Activated B cell treated with CpG ODN at 0.5 μM for 24 hours (primary cell): ENCODE results near the gene CUL7. TPM values are rescaled to one million over a fixed set of nuclear protein-coding genes. Genes with fewer than 3 reads are reported as not detected.
"Not testable (repeated sequence)": the region's sequence is repeated elsewhere in the genome, so short reads cannot be mapped to it uniquely, and the experiment has no call there.

Experiments
- ATAC-seq: fragments of 200-7000 bp; cut with Tn5 transposase; one replicate; pipeline ENCODE4 v1.10.0; 2021; ENCODE audit warnings: low read depth, mild to moderate bottlenecking, moderate library complexity
- CTCF ChIA-PET: fragments of 350-600 bp; sonication (Branson Sonifier 250); formaldehyde crosslinking; loops from one replicate; lab custom pipeline; 2021; ENCODE audit warnings: antibody characterized with exemption; lab: Charles Lee
- POLR2A ChIA-PET: fragments of 350-600 bp; sonication (Branson Sonifier 250); formaldehyde crosslinking; loops from one replicate; lab custom pipeline; 2021; ENCODE audit warnings: antibody characterized with exemption; lab: Charles Lee
- DNase-seq: peaks from one replicate; pipeline ENCODE4 v3.0.0; 2022
- H3K27ac Mint-ChIP-seq: one replicate; pipeline ENCODE4 v1.8.0; 2020; ENCODE audit warnings: mixed read lengths
- H3K27me3 Mint-ChIP-seq: one replicate; pipeline ENCODE4 v1.8.0; 2021; ENCODE audit warnings: mixed read lengths
- H3K36me3 Mint-ChIP-seq: one replicate; pipeline ENCODE4 v1.8.0; 2021; ENCODE audit warnings: low read depth, mixed read lengths
- H3K4me1 Mint-ChIP-seq: one replicate; pipeline ENCODE4 v1.8.0; 2021; ENCODE audit warnings: mixed read lengths
- H3K4me3 Mint-ChIP-seq: one replicate; pipeline ENCODE4 v1.8.0; 2020; ENCODE audit warnings: mild to moderate bottlenecking, mixed read lengths
- H3K9me3 Mint-ChIP-seq: one replicate; pipeline ENCODE4 v1.8.0; 2020; ENCODE audit warnings: mixed read lengths
- intact Hi-C: fragments of 100-400 bp; cut with micrococcal nuclease; formaldehyde crosslinking; loops from one replicate; pipeline ENCODE4 v1.15.1; 2024
- total RNA-seq: library from RNA; stranded (reverse); gene quantifications from 2 replicates; pipeline ENCODE4 v1.2.3, GENCODE V29; 2022
- TF ChIP-seq, protein P1 (sequence below): fragments of 200-600 bp; IDR thresholded peaks from one replicate; pipeline ENCODE4 v1.8.0; 2022; ENCODE audit warnings: antibody characterized with exemption, mild to moderate bottlenecking

Gene CUL7
- total RNA-seq, 1 donor from 2014 or later: 19.1 TPM

DNA sequence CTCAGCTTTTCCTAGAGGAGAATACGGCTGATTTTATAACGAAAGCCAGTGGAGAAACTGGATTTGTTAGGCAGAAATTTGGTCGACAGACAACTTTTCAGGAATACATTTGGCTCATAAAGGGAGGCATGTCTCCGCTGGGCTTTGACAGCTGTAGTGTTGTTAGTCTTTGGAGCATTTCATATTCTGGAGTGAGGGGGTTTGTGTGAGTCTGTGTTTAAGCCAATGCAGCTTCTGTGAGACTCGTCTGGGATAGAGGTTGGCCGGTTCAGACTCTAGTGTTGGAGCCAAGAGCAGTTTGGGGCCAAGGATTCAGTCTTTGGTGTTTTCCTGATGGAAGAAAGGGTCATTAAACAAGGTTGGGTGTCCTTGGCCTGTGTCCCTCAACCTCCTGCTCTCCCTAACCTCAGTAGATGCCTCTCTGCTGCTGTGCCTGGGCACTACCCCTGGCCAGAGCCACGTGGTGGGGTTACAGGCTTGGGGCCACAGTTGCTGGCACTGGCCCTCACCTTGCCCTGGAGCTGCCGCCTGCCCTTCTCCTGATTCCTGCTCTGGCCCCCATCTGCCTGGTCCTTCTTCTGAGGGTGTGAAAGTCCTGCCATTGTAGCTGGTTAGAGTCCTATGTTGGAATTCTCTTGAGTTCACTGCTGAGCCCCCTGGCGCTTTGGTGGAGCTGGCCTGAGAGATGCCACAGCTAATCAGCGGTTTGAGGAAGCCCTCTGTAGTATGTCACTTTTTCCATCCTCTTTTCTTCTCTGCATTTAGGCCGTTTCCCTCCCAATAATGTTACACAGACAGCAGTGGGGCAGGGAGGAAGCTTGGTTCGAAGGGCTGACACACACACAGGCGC, 29.4 kb upstream of the CUL7 start:
- no peak for DNase-seq
- H3K27ac Mint-ChIP-seq: no peak overlapping the region
- intact Hi-C loops: no loop called here

DNA sequence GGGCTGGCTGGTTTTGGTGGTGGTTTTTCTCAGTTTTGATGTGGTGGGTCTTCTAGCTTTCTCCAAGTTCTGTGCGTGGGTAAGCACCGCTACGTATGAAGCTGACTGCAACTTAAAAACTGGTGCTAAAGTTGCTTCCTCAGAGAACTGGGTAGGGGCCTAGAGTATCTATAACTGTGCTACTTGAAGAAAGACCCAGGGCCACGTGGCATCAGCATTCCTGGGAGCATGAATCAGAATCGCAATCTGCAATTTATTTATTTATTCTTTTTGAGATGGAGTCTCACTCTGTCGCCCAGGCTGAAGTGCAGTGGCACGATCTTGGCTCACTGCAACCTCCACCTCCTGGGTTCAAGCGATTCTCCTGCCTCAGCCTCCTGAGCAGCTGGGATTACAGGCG, 28.3 kb upstream of the CUL7 start:
- H3K4me3 Mint-ChIP-seq, DNase-seq, H3K9me3 Mint-ChIP-seq, H3K27ac Mint-ChIP-seq, H3K4me1 Mint-ChIP-seq, ATAC-seq, H3K36me3 Mint-ChIP-seq, intact Hi-C loops: not testable (repeated sequence)
- ChIA-PET CTCF (interaction anchor here (0.6 kb wide), 1 partner anchor 206 kb away, joined by 3 read pairs; no protein-coding TSS in a partner anchor), POLR2A (interaction anchor here (0.6 kb wide), 1 partner anchor 53 kb away, joined by 5 read pairs; no protein-coding TSS in a partner anchor)
- peaks cover 23% of the 10 kb centered on the region for H3K27me3 Mint-ChIP-seq

More for the DNA sequence above, 29.4 kb upstream of the CUL7 start:
- no peak for ATAC-seq
- Mint-ChIP-seq H3K27me3 (peaks cover 18% of the 10 kb centered on the region), H3K9me3 (no peaks in the 10 kb centered on the region), H3K36me3 (no peaks in the 10 kb centered on the region), H3K4me3 (no peak overlapping the region), H3K4me1 (peaks cover 6% of the 10 kb centered on the region)
- CTCF ChIA-PET: interaction anchor here (0.6 kb wide), 1 partner anchor 207 kb away, joined by 3 read pairs; no protein-coding TSS in a partner anchor
- TF ChIP-seq, protein P1, sequence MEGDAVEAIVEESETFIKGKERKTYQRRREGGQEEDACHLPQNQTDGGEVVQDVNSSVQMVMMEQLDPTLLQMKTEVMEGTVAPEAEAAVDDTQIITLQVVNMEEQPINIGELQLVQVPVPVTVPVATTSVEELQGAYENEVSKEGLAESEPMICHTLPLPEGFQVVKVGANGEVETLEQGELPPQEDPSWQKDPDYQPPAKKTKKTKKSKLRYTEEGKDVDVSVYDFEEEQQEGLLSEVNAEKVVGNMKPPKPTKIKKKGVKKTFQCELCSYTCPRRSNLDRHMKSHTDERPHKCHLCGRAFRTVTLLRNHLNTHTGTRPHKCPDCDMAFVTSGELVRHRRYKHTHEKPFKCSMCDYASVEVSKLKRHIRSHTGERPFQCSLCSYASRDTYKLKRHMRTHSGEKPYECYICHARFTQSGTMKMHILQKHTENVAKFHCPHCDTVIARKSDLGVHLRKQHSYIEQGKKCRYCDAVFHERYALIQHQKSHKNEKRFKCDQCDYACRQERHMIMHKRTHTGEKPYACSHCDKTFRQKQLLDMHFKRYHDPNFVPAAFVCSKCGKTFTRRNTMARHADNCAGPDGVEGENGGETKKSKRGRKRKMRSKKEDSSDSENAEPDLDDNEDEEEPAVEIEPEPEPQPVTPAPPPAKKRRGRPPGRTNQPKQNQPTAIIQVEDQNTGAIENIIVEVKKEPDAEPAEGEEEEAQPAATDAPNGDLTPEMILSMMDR: no peak
- POLR2A ChIA-PET: interaction anchor here (0.9 kb wide), 1 partner anchor 104 kb away, joined by 3 read pairs; no protein-coding TSS in a partner anchor

DNA sequence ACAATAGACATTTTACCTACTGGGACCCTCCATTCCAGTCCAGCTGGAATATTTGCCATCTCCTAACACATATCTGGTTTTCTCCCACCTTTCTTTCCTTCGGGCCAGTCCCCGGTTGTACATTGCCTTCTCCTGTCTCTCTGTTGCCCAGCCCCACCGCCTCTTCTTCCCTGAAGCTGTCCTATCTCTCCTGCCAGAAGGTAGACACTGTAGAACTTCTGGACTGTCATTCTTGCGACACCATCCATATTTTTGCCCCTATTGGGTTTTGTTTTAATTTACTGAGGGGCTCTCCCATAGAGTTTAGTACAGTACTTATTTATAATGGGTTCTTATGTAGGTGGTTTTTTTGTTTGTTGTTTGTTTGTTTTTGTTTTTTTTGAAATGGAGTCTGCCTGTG, 27.4 kb upstream of the CUL7 start:
- DNase-seq (no peak), ATAC-seq (no peak)
- peaks cover 11% of the 10 kb centered on the region for H3K4me1 Mint-ChIP-seq
- intact Hi-C loops: no loop called here
- ChIA-PET POLR2A (no interaction called here), CTCF (no interaction called here)
- H3K27ac Mint-ChIP-seq: no peak overlapping the region
- no peaks in the 10 kb centered on the region for H3K9me3 Mint-ChIP-seq
- H3K4me3 Mint-ChIP-seq: no peak overlapping the region
- H3K36me3 Mint-ChIP-seq: no peaks in the 10 kb centered on the region
- TF ChIP-seq, protein P1: no peak
- peaks cover 22% of the 10 kb centered on the region for H3K27me3 Mint-ChIP-seq

DNA sequence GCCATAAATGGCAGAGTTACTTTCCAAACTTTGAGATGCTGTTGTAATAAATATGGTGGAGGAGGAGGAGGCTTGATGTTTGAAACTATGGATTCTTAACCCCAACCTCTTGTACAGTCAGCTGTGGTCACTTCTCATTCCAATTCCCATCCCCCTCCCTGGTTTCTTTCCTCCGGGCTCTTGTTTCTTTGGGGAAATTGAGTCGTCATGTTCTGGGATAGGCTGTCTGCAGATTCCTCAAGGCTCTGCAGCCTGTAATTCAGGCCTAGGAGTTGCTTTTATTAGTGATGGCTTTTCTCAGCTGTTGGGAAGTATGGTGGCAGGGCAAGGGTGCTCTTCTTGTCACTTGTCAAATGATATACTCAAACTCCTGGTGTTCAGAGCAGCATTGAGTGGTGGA, 25.0 kb upstream of the CUL7 start:
- intact Hi-C loops: no loop called here

DNA sequence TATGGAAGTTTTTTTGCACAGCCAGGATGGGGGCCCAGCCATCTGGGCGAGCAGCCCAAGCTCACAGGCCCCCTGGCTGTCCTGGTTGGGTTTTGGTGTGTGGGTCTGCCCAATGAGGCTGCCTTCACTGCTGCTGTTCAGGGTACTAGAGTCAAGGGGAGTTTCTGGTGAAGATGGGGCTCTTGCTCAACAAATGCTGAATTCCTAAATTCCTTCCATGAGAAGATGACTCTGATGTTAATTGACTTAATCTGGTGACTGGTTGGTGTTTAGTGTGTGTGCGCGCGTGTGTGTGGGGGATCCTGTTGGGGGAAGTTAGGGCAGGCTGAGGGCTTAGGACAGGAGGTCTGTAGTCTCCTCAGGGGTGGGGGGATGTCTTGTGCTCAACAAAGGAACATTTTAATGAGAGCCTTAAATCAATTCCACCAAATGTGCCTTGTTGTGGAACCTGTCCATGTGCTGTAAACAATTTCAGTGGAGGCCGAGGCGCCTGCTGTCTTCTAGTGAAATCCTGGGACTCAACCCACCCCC, 24.4 kb upstream of the CUL7 start:
- DNase-seq (no peak), ATAC-seq (no peak)
- H3K4me3 Mint-ChIP-seq: peak overlapping the region; percentile 6
- no peaks in the 10 kb centered on the region for H3K9me3 Mint-ChIP-seq
- TF ChIP-seq, protein P1: no peak
- peaks cover 17% of the 10 kb centered on the region for H3K27me3 Mint-ChIP-seq
- peaks cover 12% of the 10 kb centered on the region for H3K4me1 Mint-ChIP-seq
- CTCF ChIA-PET: no interaction called here
- intact Hi-C loops: no loop called here
- H3K27ac Mint-ChIP-seq: no peak overlapping the region
- POLR2A ChIA-PET: no interaction called here
- peaks cover 13% of the 10 kb centered on the region for H3K36me3 Mint-ChIP-seq

More for the DNA sequence above, 25.0 kb upstream of the CUL7 start:
- H3K27ac Mint-ChIP-seq: no peak overlapping the region
- TF ChIP-seq, protein P1: no peak
- H3K27me3 Mint-ChIP-seq: peaks cover 17% of the 10 kb centered on the region
- DNase-seq (no peak), ATAC-seq (no peak)
- peaks cover 7% of the 10 kb centered on the region for H3K36me3 Mint-ChIP-seq
- H3K9me3 Mint-ChIP-seq: no peaks in the 10 kb centered on the region
- ChIA-PET CTCF (no interaction called here), POLR2A (no interaction called here)
- H3K4me3 Mint-ChIP-seq: no peak overlapping the region
- peaks cover 12% of the 10 kb centered on the region for H3K4me1 Mint-ChIP-seq
